Islet of Langerhans (tissue), 1 donor: Measurements from ENCODE around the gene ALDH1A1.
"Not testable (repeated sequence)": the region's sequence is repeated elsewhere in the genome, so short reads cannot be mapped to it uniquely, and the experiment has no call there.

ENCODE experiments used
- FAIRE-seq: peaks from one replicate; lab custom pipeline; 2011; peaks lifted over from hg19 to GRCh38; lab: Jason Lieb, UNC

ALDH1A1 gene

GRCh38 chr9:72896439-72896838, 56.4 kb downstream of the ALDH1A1 start:
- no peak for FAIRE-seq

- no peak for FAIRE-seq
Measured at GRCh38 chr9:72895122-72895521, 57.7 kb downstream of the ALDH1A1 start.

- no peak for FAIRE-seq
Measured at GRCh38 chr9:72894342-72894741, 58.5 kb downstream of the ALDH1A1 start.

GRCh38 chr9:72893437-72893836, 59.4 kb downstream of the ALDH1A1 start:
- FAIRE-seq = no peak

GRCh38 chr9:72891043-72891442, 61.8 kb downstream of the ALDH1A1 start:
- no peak for FAIRE-seq

- FAIRE-seq = no peak
Measured at GRCh38 chr9:72888943-72889342, 63.9 kb downstream of the ALDH1A1 start.

- FAIRE-seq = no peak
Measured at GRCh38 chr9:72888067-72888466, 64.8 kb downstream of the ALDH1A1 start.

GRCh38 chr9:72886386-72886785, 66.5 kb downstream of the ALDH1A1 start:
- no peak for FAIRE-seq

- no peak for FAIRE-seq
Measured at GRCh38 chr9:72884508-72884907, 68.3 kb downstream of the ALDH1A1 start.

- no peak for FAIRE-seq
Measured at GRCh38 chr9:72883875-72884274, 69.0 kb downstream of the ALDH1A1 start.

GRCh38 chr9:72882117-72882775, 70.6 kb downstream of the ALDH1A1 start:
- FAIRE-seq = no peak

- FAIRE-seq = no peak
Measured at GRCh38 chr9:72880821-72881220, 72.0 kb downstream of the ALDH1A1 start.

- no peak for FAIRE-seq
Measured at GRCh38 chr9:72875221-72875620, 77.6 kb downstream of the ALDH1A1 start.

GRCh38 chr9:72874344-72874743, 78.5 kb downstream of the ALDH1A1 start:
- FAIRE-seq = no peak

- no peak for FAIRE-seq
Measured at GRCh38 chr9:72873456-72873855, 79.4 kb downstream of the ALDH1A1 start.

GRCh38 chr9:72872718-72873117, 80.1 kb downstream of the ALDH1A1 start:
- FAIRE-seq = no peak

- FAIRE-seq = peak; percentile 98
Measured at GRCh38 chr9:72871685-72872084, 81.2 kb downstream of the ALDH1A1 start.

- no peak for FAIRE-seq
Measured at GRCh38 chr9:72864327-72864726, 88.5 kb downstream of the ALDH1A1 start.

GRCh38 chr9:72863456-72864094, 89.3 kb downstream of the ALDH1A1 start:
- no peak for FAIRE-seq

GRCh38 chr9:72862788-72863187, 90.1 kb downstream of the ALDH1A1 start:
- not testable (repeated sequence) for FAIRE-seq

- no peak for FAIRE-seq
Measured at GRCh38 chr9:72858089-72858912, 94.6 kb downstream of the ALDH1A1 start.

- FAIRE-seq = no peak
Measured at GRCh38 chr9:72857624-72857996, 95.2 kb downstream of the ALDH1A1 start.

GRCh38 chr9:72856972-72857623, 95.8 kb downstream of the ALDH1A1 start:
- peak; percentile 97 for FAIRE-seq
